ENCODE measurements around the gene PCIF1.
"Not testable (repeated sequence)": the region's sequence is repeated elsewhere in the genome, so short reads cannot be mapped to it uniquely, and the experiment has no call there.

PCIF1 gene

DNA sequence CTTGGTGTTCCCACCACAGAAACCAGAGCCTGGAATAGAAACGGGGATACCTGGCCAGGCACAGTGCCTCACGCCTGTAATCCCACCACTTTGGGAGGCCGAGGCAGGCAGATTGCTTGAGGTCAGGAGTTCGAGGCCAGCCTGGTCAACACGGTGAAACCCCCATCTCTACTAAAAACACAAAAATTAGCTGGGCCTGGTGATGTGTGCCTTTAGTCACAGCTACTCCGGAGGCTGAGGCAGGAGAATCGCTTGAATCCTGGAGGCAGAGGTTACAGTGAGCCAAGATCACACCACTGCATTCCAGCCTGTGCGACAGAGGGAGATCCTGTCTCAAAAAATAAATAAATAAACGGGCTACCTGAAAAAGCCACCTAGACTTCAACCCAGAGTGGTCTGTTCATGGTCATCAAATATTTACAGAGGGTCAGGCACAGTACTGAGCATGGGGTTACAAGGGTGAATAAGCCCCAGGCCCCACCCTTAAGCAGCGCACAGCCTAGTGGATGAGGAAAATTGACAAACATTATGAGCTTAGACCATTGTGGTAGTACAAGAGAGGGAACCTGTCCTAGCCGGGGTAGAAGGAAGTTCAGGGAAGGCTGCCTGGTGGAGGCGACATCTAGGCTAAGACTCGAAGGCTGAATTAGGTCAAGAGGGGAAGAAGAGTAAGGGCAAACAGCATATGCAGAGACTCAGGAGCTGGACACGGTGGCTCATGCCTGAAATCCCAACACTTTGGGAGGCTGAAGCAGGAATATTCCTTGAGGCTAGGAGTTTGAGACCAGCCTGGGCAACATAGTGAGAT lies 7.2 kb upstream of the PCIF1 start:
- Mint-ChIP-seq H3K9me3 (no peaks in the 10 kb centered on the region), H3K4me1 (no peaks in the 10 kb centered on the region), H3K36me3 (no peaks in the 10 kb centered on the region), H3K27ac (no peak overlapping the region), H3K27me3 (no peaks in the 10 kb centered on the region), H3K4me3 (no peak overlapping the region)
- no peak for ATAC-seq

DNA sequence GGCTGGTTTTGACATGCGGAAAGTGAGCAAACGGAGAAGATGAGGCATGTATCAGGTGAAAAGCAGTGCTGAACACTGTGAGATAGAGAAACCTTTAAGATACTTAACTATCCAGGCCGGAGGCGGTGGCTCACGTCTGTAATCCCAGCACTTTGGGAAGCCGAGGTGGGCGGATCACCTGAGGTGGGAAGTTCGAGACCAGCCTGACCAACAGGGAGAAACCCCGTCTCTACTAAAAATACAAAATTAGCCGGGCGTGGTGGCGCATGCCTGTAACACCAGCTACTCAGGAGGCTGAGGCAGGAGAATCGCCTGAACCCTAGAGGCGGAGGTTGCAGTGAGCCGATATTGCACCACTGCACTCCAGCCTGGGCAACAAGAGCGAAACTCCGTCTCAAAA lies 2.8 kb upstream of the PCIF1 start:
- ATAC-seq, H3K4me3 Mint-ChIP-seq, H3K9me3 Mint-ChIP-seq, H3K36me3 Mint-ChIP-seq, H3K27me3 Mint-ChIP-seq, H3K27ac Mint-ChIP-seq: not testable (repeated sequence)
- H3K4me1 Mint-ChIP-seq, result peaks cover 13% of the 10 kb centered on the region

DNA sequence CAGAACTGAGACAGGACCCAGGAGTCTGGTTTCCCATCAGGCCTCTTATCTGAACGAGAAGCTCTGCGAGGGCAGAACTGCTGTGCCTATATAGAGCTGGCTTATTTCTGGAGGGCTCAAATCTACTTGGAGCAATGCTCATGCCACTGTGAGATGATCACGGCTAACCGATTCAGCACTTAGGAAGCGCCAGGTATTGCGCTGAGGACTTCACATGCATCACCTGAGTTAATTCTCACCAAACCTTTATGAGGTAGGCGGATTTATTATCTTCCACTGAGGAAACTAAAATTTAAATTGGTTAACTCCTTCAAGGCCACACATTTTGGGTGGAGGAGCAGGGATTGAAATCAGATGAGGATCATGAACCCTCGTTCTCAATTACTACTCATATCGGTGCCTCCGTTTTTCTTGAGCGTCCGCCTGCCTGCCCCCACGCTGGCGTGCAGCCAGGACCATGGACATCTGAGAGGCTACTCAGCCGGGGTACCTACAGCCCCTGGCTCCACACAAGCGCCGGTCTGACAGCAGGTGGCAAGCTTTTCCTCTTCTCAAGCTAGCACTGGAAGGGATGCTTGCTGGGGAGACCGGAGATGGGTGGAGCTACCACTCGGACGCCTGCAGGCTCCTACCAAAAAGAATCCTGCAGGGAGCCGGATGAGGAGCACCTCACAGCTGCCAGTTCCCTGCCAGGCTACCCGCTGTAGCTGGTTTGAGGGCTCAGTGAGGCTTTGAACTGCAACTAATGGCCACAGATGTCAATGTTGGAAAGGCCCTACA lies 1.0 kb upstream of the PCIF1 start:
- Mint-ChIP-seq H3K36me3 (peaks cover 14% of the 10 kb centered on the region), H3K27ac (peak overlapping the region; percentile 99), H3K9me3 (no peaks in the 10 kb centered on the region), H3K27me3 (no peaks in the 10 kb centered on the region), H3K4me1 (peaks cover 26% of the 10 kb centered on the region), H3K4me3 (peak overlapping the region; percentile 99)
- no peak for ATAC-seq

DNA sequence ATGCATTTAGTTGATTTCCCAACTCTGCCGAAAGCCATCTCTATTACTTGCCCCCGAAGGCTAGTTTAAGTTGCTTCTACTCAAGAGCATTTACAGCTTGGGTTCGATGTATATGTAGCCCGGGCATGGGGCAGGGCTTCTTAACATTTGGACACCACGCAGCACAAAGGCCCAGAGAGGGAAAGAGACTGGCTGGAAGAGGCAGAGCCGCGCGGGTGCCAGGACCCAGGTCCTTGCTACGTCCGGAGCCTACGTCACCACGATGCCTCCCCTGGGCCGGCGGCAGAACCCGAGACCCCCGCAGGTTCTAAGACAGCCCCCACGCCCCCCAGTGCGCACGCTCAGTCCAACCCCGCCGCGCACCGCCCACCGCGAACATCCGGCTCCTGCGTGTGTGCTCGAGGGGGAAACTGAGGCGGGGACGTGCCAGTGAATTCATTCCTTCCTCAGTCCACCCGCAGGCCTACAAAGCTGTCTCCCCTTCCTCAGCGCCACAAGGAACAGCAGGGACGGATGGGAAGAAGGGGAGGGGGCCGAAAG lies 367 bp upstream of the PCIF1 start:
- peak; percentile 53 for ATAC-seq
- Mint-ChIP-seq H3K4me3 (peak overlapping the region; percentile 99), H3K27ac (peak overlapping the region; percentile 99), H3K9me3 (no peaks in the 10 kb centered on the region), H3K4me1 (peaks cover 30% of the 10 kb centered on the region), H3K36me3 (peaks cover 21% of the 10 kb centered on the region), H3K27me3 (no peaks in the 10 kb centered on the region)

DNA sequence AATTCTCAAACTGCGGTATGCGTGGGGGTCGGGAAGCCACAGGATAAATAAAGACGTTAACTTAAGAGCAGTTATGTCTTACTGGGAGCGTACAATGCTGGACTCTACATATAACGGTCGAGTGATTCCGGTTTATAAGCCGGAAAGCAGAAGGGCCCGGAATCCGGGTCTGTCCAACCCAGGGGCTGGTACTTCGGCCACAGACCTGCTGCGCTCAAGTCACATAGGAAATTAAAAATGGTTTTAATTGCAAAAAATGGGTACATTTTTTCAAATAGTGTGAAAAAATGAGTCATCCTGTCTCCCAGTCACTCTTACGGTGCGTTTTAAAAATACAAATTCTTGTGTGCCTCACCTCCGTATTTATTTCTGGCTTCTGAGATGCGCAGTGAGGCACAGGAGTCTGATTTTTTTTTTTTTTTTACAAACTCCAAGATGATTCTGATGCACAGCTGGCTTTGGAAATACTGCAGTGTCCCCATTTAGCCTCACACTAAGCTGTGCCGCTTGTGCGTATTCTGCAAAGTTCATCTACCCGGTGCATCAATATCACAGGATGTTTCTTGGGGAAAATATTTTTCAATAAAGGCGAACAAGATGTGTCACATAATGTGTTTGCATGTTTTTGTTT lies 1.0 kb downstream of the PCIF1 start:
- peak overlapping the region; percentile 92 for H3K4me3 Mint-ChIP-seq
- H3K36me3 Mint-ChIP-seq, result peaks cover 28% of the 10 kb centered on the region
- no peaks in the 10 kb centered on the region for H3K9me3 Mint-ChIP-seq
- peaks cover 30% of the 10 kb centered on the region for H3K4me1 Mint-ChIP-seq
- ATAC-seq, result peak; percentile 40
- no peaks in the 10 kb centered on the region for H3K27me3 Mint-ChIP-seq
- peak overlapping the region; percentile 99 for H3K27ac Mint-ChIP-seq

DNA sequence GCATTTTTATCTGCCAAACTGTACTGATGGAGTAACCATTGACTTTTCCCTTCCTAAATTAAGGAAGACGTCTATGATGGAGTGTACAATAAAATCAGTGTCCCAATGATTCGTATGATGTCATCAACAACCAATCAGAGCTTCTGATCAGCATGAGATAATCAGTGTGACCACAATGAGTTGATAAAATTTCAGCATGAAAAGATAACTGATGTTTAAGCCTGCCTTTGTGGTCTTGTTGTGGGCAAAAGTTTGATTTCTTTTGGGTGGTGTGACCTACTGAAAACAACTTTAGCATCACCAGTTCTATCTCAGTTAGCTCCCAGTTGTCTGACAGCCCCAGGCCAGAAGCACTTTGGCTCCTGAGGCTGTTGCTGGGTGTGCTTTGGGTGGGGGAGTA lies 3.3 kb downstream of the PCIF1 start:
- Mint-ChIP-seq H3K27ac (peak overlapping the region; percentile 46), H3K4me3 (no peak overlapping the region), H3K36me3 (peaks cover 28% of the 10 kb centered on the region)

DNA sequence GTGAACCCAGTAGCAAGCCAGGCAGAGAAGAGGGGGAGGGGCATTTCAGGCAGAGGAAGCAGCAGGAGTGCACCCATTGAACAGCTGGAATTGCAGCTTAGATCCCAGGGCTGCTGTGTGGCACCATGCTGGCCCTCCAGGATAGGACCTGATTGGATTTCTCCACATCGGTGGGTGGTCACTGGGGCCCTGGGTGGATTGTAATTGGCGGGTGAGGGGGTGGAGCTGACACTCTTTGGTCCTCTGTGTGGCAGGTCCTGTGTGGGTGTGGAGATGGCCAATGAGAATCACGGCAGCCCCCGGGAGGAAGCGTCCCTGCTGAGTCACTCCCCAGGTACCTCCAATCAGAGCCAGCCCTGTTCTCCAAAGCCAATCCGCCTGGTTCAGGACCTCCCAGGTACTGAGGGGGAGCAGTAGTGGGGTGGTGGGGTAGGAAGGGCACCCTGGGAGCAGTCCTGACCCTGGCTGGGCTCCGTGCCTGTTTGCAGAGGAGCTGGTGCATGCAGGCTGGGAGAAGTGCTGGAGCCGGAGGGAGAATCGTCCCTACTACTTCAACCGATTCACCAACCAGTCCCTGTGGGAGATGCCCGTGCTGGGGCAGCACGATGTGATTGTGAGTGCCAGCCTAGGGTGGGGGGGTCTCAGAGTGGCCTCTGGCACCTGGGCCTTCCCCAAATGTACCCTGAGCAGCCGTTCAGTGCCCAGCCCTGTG lies 4.4 kb downstream of the PCIF1 start:
- Mint-ChIP-seq H3K4me3 (no peak overlapping the region), H3K9me3 (no peaks in the 10 kb centered on the region), H3K36me3 (peaks cover 35% of the 10 kb centered on the region), H3K27me3 (no peaks in the 10 kb centered on the region), H3K4me1 (peaks cover 24% of the 10 kb centered on the region), H3K27ac (peak overlapping the region; percentile 28)
- ATAC-seq, result no peak

More for the DNA sequence above, 3.3 kb downstream of the PCIF1 start:
- Mint-ChIP-seq H3K9me3 (no peaks in the 10 kb centered on the region), H3K4me1 (peaks cover 30% of the 10 kb centered on the region), H3K27me3 (no peaks in the 10 kb centered on the region)
- no peak for ATAC-seq

DNA sequence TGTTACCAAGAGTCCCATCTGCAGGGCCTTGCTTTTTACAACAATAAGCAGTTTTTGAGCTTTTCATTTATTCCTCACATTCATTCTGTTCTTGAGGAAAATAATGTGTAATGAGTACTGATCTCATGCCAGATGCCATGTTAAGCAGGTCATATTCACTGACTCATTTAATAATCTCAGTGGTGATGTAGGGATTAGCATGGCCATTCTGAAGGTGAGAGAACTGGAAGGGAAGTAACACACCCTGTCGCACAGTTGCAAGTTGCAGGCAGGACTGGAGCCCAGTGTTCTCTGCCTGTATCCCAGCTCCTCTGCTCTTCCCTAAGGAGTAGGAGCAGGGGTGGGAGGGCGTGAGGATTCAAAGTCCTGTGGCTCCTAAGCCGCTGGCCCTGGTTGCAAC lies 5.6 kb downstream of the PCIF1 start:
- H3K36me3 Mint-ChIP-seq, result peaks cover 46% of the 10 kb centered on the region
- ATAC-seq, result no peak
- no peak overlapping the region for H3K4me3 Mint-ChIP-seq
- no peaks in the 10 kb centered on the region for H3K9me3 Mint-ChIP-seq
- peaks cover 24% of the 10 kb centered on the region for H3K4me1 Mint-ChIP-seq
- H3K27ac Mint-ChIP-seq, result no peak overlapping the region
- H3K27me3 Mint-ChIP-seq, result no peaks in the 10 kb centered on the region

DNA sequence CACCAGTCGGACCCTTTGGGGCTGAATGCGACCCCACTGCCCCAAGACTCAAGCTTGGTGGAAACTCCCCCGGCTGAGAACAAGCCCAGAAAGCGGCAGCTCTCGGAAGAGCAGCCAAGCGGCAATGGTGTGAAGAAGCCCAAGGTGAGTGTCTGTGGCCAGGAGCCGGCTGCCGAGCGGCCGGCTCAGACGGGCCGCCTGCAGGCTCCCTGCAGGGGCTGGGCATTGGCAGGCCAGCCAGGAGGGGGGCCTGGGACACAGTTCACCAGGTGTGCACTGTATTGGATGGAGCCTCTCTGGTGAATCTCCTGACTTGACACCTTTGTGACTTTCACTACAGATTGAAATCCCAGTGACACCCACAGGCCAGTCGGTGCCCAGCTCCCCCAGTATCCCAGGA lies 6.0 kb downstream of the PCIF1 start:
- H3K36me3 Mint-ChIP-seq, result peaks cover 49% of the 10 kb centered on the region
- no peaks in the 10 kb centered on the region for H3K27me3 Mint-ChIP-seq
- H3K27ac Mint-ChIP-seq, result no peak overlapping the region
- H3K9me3 Mint-ChIP-seq, result no peaks in the 10 kb centered on the region
- ATAC-seq, result no peak
- H3K4me1 Mint-ChIP-seq, result peaks cover 22% of the 10 kb centered on the region
- H3K4me3 Mint-ChIP-seq, result no peak overlapping the region

DNA sequence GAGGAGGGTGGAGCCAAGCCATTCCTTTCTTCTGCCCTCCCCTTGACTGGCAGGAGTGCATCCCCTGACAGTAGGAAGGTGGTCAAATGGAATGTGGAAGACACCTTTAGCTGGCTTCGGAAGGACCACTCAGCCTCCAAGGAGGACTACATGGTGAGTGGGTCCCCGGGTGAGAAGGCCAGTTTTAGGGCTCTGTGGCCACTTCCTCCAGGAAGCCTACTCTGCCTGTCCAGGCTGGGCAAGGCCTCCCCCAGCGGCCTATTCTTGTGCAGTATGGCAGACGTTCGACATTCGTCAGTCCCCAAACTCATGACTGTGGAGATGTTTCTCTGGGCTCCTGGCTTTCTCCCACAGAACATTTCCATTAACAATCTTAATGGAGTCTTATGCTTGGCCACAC lies 9.1 kb downstream of the PCIF1 start:
- H3K4me1 Mint-ChIP-seq, result peaks cover 19% of the 10 kb centered on the region
- no peak overlapping the region for H3K27ac Mint-ChIP-seq
- H3K36me3 Mint-ChIP-seq, result peaks cover 59% of the 10 kb centered on the region
- H3K27me3 Mint-ChIP-seq, result no peaks in the 10 kb centered on the region
- no peak for ATAC-seq
- no peak overlapping the region for H3K4me3 Mint-ChIP-seq
- no peaks in the 10 kb centered on the region for H3K9me3 Mint-ChIP-seq

DNA sequence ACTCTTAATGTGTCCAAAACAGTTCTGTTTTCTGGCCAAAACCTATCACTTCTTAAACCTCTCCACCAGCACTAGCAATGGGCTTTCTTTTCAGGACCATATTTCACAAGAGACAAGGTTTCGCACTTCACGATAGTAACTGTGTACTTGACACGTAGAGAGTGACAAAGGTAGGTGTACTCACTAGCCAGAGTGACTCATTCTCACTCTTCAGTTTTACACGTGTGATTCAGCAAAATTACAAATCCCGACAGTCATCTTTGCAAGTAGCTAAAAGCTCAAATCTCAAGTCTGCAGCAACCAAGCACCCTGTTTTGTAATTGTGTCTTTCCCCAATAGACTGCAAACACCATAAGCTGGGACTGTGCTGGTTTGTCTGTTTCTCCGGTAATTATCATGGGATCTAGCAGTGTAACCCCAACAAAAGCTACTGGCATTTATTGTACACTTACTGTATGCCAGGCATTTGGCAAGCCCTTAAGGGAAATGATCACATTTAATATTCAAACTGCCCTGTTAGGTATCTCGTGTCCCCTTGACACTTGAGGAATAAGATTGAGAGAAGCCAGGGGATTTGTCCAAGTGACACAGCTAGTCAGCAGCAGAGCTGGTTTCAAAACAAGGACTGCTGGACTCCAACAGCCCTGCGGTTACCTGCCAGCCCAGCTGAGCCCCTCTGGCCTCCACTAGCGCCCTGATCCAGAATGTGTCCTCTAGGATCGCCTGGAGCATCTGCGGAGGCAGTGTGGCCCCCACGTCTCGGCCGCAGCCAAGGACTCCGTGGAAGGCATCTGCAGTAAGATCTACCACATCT lies 9.9 kb downstream of the PCIF1 start:
- H3K9me3 Mint-ChIP-seq, result no peaks in the 10 kb centered on the region
- H3K4me3 Mint-ChIP-seq, result no peak overlapping the region
- H3K27ac Mint-ChIP-seq, result peak overlapping the region; percentile 17
- H3K36me3 Mint-ChIP-seq, result peaks cover 58% of the 10 kb centered on the region
- peaks cover 24% of the 10 kb centered on the region for H3K4me1 Mint-ChIP-seq
- no peak for ATAC-seq
- no peaks in the 10 kb centered on the region for H3K27me3 Mint-ChIP-seq

DNA sequence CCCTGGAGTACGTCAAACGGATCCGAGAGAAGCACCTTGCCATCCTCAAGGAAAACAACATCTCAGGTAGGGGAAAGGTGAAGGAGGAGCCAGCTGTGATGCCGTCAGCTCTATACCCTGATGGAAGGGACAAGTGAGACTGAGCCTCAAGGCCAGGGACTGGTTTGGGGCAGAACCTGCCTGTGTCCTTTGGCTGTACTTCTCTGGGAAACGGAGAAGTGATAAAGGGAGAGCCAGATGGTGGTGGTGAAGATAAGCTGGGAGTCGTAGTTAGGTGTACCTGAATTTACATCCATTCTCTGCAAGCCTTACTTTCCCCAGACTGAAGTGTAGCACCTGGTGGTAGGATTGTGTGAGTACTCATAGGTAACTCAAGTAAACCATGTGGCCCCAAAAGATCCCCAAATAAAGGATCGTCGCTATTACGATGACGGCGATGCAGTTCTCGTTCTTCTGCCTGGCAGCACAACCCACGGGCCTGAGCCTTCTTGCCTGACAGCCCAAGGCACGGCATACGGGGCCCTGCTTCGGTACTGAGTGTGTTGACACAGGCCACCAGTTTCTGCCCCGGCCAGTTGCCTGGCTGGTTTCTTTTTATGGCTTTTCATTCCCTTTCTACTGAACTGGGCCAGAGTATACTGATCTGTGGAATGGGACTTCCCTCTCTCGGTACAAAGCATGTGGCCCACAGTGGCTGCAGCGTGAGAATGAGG lies 10.6 kb downstream of the PCIF1 start:
- peaks cover 31% of the 10 kb centered on the region for H3K4me1 Mint-ChIP-seq
- no peaks in the 10 kb centered on the region for H3K9me3 Mint-ChIP-seq
- H3K27ac Mint-ChIP-seq, result peak overlapping the region; percentile 58
- no peaks in the 10 kb centered on the region for H3K27me3 Mint-ChIP-seq
- H3K4me3 Mint-ChIP-seq, result no peak overlapping the region
- H3K36me3 Mint-ChIP-seq, result peaks cover 60% of the 10 kb centered on the region
- ATAC-seq, result no peak

DNA sequence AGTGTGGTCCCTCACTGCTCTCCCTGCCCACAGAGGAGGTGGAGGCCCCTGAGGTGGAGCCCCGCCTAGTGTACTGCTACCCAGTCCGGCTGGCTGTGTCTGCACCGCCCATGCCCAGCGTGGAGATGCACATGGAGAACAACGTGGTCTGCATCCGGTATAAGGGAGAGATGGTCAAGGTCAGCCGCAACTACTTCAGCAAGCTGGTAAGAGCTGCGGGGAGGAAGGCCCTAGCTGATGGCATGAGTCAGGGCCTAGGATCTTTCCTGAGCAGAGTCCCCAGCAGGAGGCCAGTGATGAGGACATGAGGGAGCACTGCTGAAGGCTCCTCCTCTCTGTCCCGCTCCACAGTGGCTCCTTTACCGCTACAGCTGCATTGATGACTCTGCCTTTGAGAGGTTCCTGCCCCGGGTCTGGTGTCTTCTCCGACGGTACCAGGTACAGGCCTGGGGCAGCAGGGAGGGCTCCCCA lies 11.2 kb downstream of the PCIF1 start:
- H3K27ac Mint-ChIP-seq, result peak overlapping the region; percentile 58
- H3K4me1 Mint-ChIP-seq, result peaks cover 31% of the 10 kb centered on the region
- peaks cover 60% of the 10 kb centered on the region for H3K36me3 Mint-ChIP-seq
- ATAC-seq, result no peak
- no peaks in the 10 kb centered on the region for H3K27me3 Mint-ChIP-seq
- H3K4me3 Mint-ChIP-seq, result no peak overlapping the region
- H3K9me3 Mint-ChIP-seq, result no peaks in the 10 kb centered on the region
